Measurements from ENCODE around the gene PLEKHG1. TPM values are rescaled to one million over a fixed set of nuclear protein-coding genes. Genes with fewer than 3 reads are reported as not detected.

Gene PLEKHG1
- total RNA-seq, 1 donor from 2014 or later, result 10.7 TPM

- DNase-seq (ENCODE audit: low spot score in 2 of 2), result no peak
- Histone ChIP-seq H3K36me3 (no peaks in the 10 kb centered on the region), H3K4me3 (no peak overlapping the region), H3K27me3 (no peaks in the 10 kb centered on the region), H3K27ac (no peak overlapping the region), H3K9me3 (no peaks in the 10 kb centered on the region), H3K4me1 (peaks cover 2 to 4% of the 10 kb centered on the region in 2 donors)
- TF ChIP-seq CTCF (IDR thresholded peaks at IDR 0.05), result no peak
- intact Hi-C loops (cut with DNase I), result no loop called here
Observed at GRCh38 chr6:150620244-150620643, 20.6 kb downstream of the PLEKHG1 start.

DNA sequence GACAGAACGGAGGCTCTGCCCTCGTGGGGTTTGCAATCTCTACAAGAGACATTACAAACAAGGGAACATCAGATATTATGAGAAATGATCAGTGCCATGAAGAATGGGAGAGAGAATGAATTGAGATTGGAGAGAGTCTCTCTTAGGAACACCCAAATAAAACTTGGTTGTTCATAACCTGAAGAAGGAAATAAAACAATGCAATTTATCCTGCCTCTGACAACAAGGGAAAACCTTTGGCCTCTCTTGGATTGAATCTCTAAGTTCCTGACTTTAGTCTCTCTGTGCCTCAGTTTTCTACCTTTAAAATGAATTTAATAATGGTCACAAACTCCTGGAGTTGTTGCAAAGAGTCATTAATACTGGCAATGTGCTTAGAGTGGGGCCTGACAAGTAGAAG, 21.1 kb downstream of the PLEKHG1 start:
- H3K9me3 ChIP-seq, result no peaks in the 10 kb centered on the region
- intact Hi-C loops (cut with DNase I), result no loop called here
- no peak overlapping the region for H3K4me3 ChIP-seq
- H3K36me3 ChIP-seq, result no peaks in the 10 kb centered on the region
- DNase-seq (ENCODE audit: low spot score in 2 of 2), result no peak
- no peak for TF ChIP-seq CTCF (IDR thresholded peaks at IDR 0.05)
- no peak overlapping the region for H3K27ac ChIP-seq
- peaks cover 2 to 4% of the 10 kb centered on the region in 2 donors for H3K4me1 ChIP-seq
- H3K27me3 ChIP-seq, result no peaks in the 10 kb centered on the region

GRCh38 chr6:150622476-150622875, 22.8 kb downstream of the PLEKHG1 start:
- Histone ChIP-seq H3K27ac (no peak overlapping the region), H3K4me3 (no peak overlapping the region), H3K4me1 (peaks cover 4 to 7% of the 10 kb centered on the region in 2 donors), H3K27me3 (no peaks in the 10 kb centered on the region), H3K36me3 (no peaks in the 10 kb centered on the region), H3K9me3 (no peaks in the 10 kb centered on the region)
- no peak for DNase-seq (ENCODE audit: low spot score in 2 of 2)
- intact Hi-C loops (cut with DNase I), result no loop called here
- no peak for TF ChIP-seq CTCF (IDR thresholded peaks at IDR 0.05)

GRCh38 chr6:150622941-150623874, 23.5 kb downstream of the PLEKHG1 start:
- no peak for TF ChIP-seq CTCF (IDR thresholded peaks at IDR 0.05)
- H3K27ac ChIP-seq, result no peak overlapping the region
- no peak for DNase-seq (ENCODE audit: low spot score in 2 of 2)
- H3K36me3 ChIP-seq, result no peaks in the 10 kb centered on the region
- H3K27me3 ChIP-seq, result no peaks in the 10 kb centered on the region
- no peak overlapping the region for H3K4me3 ChIP-seq
- H3K9me3 ChIP-seq, result no peaks in the 10 kb centered on the region
- H3K4me1 ChIP-seq, result peaks cover 4 to 11% of the 10 kb centered on the region in 2 donors
- intact Hi-C loops (cut with DNase I), result no loop called here

GRCh38 chr6:150624191-150624590, 24.5 kb downstream of the PLEKHG1 start:
- TF ChIP-seq CTCF (IDR thresholded peaks at IDR 0.05), result no peak
- no peak overlapping the region for H3K27ac ChIP-seq
- no peak overlapping the region for H3K4me3 ChIP-seq
- peaks cover 2 to 15% of the 10 kb centered on the region in 2 donors for H3K4me1 ChIP-seq
- H3K9me3 ChIP-seq, result no peaks in the 10 kb centered on the region
- H3K27me3 ChIP-seq, result no peaks in the 10 kb centered on the region
- no peaks in the 10 kb centered on the region for H3K36me3 ChIP-seq
- intact Hi-C loops (cut with DNase I), result no loop called here
- no peak for DNase-seq (ENCODE audit: low spot score in 2 of 2)
